ENCODE results near the gene LBX1.

DNA sequence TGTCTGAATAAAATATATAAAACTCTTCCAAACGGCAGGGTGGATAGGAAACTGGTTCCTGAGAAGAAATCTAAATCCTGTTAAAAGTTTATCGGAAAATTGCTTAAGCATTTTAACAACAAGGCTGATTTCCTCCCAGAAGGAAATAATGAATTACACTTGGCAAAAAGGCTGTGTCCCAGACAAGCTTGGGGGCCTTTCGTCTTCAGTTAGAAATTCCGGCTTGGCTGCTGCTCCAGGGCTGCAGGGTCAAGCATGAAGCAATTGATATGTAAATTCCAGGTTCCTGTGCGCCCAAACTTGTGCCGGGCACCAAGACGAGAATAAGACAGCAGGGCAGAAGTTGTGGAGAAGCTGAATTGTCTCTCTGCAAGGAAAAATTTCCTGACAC lies 38.0 kb upstream of the LBX1 start:
- TF ChIP-seq POLR2AphosphoS5 (IDR thresholded peaks at IDR 0.05; ENCODE audit: insufficient read depth, low read depth, low read length) = no peak
- TF ChIP-seq, protein P1, sequence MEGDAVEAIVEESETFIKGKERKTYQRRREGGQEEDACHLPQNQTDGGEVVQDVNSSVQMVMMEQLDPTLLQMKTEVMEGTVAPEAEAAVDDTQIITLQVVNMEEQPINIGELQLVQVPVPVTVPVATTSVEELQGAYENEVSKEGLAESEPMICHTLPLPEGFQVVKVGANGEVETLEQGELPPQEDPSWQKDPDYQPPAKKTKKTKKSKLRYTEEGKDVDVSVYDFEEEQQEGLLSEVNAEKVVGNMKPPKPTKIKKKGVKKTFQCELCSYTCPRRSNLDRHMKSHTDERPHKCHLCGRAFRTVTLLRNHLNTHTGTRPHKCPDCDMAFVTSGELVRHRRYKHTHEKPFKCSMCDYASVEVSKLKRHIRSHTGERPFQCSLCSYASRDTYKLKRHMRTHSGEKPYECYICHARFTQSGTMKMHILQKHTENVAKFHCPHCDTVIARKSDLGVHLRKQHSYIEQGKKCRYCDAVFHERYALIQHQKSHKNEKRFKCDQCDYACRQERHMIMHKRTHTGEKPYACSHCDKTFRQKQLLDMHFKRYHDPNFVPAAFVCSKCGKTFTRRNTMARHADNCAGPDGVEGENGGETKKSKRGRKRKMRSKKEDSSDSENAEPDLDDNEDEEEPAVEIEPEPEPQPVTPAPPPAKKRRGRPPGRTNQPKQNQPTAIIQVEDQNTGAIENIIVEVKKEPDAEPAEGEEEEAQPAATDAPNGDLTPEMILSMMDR (IDR thresholded peaks at IDR 0.05; ENCODE audit: extremely low read depth in 1 of 2, insufficient read depth in 1 of 2, low read depth in 1 of 2, low read length in 2 of 2) = no peak
- TF ChIP-seq POLR2A (IDR thresholded peaks at IDR 0.05; ENCODE audit: low read depth, low read length) = no peak
- no peak for TF ChIP-seq MYC (IDR thresholded peaks at IDR 0.05; ENCODE audit: low read depth, low read length)
- no peak for TF ChIP-seq EZH2 (IDR thresholded peaks at IDR 0.05; ENCODE audit: borderline replicate concordance, low read depth, low read length, severe bottlenecking)
- TF ChIP-seq GATA2 (IDR thresholded peaks at IDR 0.05; ENCODE audit: insufficient read depth, insufficient read length, low read depth, low read length) = no peak
- TF ChIP-seq, protein P2, sequence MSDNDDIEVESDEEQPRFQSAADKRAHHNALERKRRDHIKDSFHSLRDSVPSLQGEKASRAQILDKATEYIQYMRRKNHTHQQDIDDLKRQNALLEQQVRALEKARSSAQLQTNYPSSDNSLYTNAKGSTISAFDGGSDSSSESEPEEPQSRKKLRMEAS (IDR thresholded peaks at IDR 0.05; ENCODE audit: insufficient read depth, insufficient read length) = no peak
- no peak for TF ChIP-seq JUN (IDR thresholded peaks at IDR 0.05; ENCODE audit: borderline replicate concordance, insufficient read depth, insufficient read length, low read depth)
